LNCaP clone FGC (cell line): ENCODE measurements around the gene SCGN.

Experiments used
- DNase-seq: peaks from one replicate; pipeline ENCODE4 v3.0.0-alpha.2; 2011; ENCODE audit warnings: low read depth
- H3K4me3 ChIP-seq: 2 replicates; pipeline ENCODE4 v1.5.1; 2011; ENCODE audit warnings: mild to moderate bottlenecking, low read depth, low read length, control low read depth
- CTCF ChIP-seq: IDR thresholded peaks from 2 replicates; pipeline ENCODE4 v1.5.1; 2012; ENCODE audit warnings: mild to moderate bottlenecking; ENCODE audit not compliant: control insufficient read depth, insufficient read depth; ENCODE audit errors: extremely low read depth

Gene SCGN

DNA sequence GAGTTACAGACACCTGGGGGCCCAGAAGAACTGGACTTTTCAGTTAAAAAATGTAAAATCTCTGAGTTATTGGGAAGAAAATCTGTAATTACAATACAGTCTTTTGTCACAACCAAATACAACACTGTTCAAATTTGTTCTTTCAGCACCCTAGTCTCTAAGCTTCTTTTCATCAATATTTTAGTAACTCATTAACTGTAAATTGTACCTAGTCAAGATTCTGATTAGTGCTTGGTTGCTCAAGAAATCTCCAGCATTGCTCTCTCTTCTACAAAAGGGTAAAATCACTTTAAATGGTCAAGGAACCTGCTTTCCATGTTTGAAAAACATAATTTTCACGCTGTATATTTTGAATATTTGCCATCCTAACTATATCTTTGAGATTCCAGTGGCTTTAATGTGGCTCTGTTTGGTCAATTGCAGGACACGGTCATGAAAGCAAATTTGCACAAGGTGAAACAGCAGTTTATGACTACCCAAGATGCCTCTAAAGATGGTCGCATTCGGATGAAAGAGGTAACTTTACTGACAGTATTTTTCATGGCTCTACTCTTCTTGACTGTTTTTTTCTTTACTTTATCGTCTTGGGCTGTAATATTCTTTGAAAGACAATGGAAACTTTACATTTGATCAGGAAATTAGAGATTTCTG, 9.2 kb downstream of the SCGN start:
- TF ChIP-seq CTCF: no peak
- H3K4me3 ChIP-seq: no peak overlapping the region
- no peak for DNase-seq

DNA sequence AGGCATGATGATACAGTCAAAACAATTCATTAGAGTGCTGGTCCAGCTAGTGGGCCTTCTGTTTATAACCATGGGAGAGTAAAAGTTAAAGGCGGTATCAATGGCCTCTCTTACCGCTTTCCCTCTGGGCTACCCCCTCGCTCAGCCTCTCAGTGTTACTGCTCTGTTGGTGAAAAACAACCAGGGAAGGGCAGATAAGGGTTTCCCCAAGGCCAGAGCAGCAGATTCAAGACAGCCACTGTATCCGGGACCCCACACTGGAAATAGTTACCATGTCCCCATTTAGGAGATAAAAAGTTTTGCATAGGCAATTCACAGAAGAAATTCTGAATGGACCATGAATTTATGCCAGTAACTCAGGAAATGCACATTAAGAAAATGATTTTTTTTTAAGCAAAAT, 13.4 kb downstream of the SCGN start:
- no peak for TF ChIP-seq CTCF
- H3K4me3 ChIP-seq: no peak overlapping the region
- DNase-seq: no peak

DNA sequence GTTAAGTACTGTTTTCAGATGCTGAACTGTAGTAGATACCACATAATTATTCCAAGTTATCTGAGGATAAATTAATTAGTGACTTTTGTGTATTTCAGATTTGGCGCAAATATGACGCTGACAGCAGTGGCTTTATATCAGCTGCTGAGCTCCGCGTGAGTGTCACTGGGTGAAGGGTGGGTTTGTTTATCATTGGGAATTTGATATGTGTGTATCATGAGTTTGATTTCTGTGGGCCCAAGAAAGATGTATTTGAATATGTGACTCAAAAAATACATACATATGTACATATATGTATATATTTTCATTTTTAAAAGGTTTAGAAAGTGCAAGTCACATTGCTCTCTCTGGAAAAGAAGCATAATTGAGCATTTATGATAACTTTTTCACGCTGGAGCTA, 17.4 kb downstream of the SCGN start:
- no peak overlapping the region for H3K4me3 ChIP-seq
- no peak for DNase-seq
- TF ChIP-seq CTCF: no peak

DNA sequence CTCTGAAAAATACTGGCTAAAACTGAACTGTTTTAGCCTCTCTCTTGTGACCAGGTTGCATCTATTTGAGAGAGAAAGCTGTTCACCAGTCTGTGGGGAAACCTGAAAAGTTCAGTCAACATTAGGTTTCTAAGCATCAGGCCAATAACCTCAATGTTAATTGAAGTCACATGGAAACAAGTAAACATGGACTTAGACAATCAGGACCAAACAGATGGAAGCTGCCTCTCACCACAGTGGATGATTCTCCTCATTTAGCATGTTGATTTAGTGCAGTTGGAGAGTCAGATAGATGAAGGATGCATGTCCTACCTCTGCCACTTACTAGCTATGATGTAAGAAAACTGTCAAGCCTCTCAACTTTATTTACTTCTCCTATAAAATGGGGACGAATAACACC, 18.2 kb downstream of the SCGN start:
- DNase-seq: no peak
- no peak for TF ChIP-seq CTCF
- H3K4me3 ChIP-seq: no peak overlapping the region

GRCh38 chr6:25670793-25671513, 18.9 kb downstream of the SCGN start:
- DNase-seq: no peak
- no peak overlapping the region; the same call in 1 of the 2 replicates for H3K4me3 ChIP-seq
- TF ChIP-seq CTCF: 0 out of 2 replicates have a peak, but pooled peaks have one; percentile 7

DNA sequence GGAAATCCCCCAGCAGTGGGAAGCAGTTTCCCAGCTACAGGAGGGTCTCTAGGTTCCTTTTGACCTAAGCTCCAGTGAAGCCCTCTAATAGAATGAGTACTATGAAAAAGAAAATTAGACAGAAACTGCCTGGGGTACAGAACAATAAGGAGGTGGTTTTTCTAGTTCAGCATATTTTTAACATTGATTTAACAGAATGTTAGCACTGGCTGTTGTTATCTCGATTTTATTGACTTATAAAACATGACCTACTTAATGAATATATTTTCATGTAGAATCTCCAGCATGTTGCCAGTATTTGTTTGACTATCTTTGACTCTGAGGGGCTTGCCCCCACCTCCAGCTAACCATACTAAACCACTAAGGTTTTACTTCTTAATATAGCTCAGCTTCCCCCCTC, 19.6 kb downstream of the SCGN start:
- TF ChIP-seq CTCF: no peak
- H3K4me3 ChIP-seq: no peak overlapping the region; the same call in 1 of the 2 replicates
- DNase-seq: no peak
